H1 (cell line): ENCODE data around the gene TBC1D16.

Experiments used
- CBX8 ChIP-seq: fragments of 300-800, 300-1000 bp; sonication (generic); IDR thresholded peaks from 2 replicates; pipeline ENCODE4 v1.7.1; 2016; ENCODE audit warnings: low read depth, low read length, borderline replicate concordance
- POLR2AphosphoS5 ChIP-seq: IDR thresholded peaks from 2 replicates; pipeline ENCODE4 v1.6.1; 2011; ENCODE audit warnings: low read depth, low read length
- RFX5 ChIP-seq: IDR thresholded peaks from 2 replicates; pipeline ENCODE4 v1.6.1; 2011; ENCODE audit warnings: low read depth, low read length, improper control_type of control experiment, borderline replicate concordance
- RNF2 ChIP-seq: fragments of 200-900, 300-1000 bp; sonication (generic); IDR thresholded peaks from 2 replicates; pipeline ENCODE4 v1.7.1; 2016; ENCODE audit warnings: borderline replicate concordance, low read depth, mild to moderate bottlenecking, antibody characterized with exemption, low read length; ENCODE audit not compliant: poor library complexity, severe bottlenecking; ENCODE audit errors: missing control alignments
- TF ChIP-seq, protein P1 (sequence below): IDR thresholded peaks from 2 replicates; pipeline ENCODE4 v1.6.1; 2011; ENCODE audit warnings: low read length, improper control_type of control experiment
- TF ChIP-seq, protein P2 (sequence below), 3 experiments: IDR thresholded peaks; 1 replicate in 2 of 3; 2 replicates in 1 of 3; pipeline versions ENCODE4 v1.5.1 to v1.6.1; 2011; ENCODE audit warnings: low read length in 3 of 3, mild to moderate bottlenecking in 3 of 3, inconsistent platforms in 2 of 3, low read depth in 1 of 3, moderate library complexity in 1 of 3; ENCODE audit not compliant: insufficient read depth in 1 of 3; ENCODE audit errors: control extremely low read depth in 1 of 3

DNA sequence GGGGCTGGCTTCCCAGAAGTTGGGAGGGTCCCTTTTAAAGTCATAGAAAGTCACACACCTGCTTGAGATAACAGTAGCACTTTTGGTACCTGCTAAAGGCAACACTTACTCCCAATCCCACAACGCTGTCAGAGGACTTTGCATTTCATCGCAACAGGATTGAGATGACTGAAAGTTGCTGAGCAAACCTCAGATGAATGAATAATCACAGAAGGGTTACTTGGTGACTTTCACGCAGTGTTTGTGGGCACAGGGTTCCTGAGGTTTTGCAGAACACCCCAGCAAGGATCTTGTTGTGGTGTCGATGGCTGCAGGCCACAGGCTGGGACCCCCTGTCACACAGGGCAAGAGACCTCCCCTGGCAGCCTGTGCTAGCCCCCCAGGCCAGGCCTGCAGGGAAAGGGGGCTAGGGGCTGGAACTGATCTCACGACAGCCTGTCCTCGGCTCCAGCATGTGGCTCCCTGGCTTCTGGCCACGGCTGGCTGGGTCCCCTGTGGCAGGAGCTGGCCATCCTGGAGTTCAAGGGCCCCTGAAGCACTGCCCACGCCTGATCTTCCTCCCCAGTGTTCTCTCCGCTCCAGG lies 117.0 kb downstream of the TBC1D16 start:
- TF ChIP-seq, protein P1, sequence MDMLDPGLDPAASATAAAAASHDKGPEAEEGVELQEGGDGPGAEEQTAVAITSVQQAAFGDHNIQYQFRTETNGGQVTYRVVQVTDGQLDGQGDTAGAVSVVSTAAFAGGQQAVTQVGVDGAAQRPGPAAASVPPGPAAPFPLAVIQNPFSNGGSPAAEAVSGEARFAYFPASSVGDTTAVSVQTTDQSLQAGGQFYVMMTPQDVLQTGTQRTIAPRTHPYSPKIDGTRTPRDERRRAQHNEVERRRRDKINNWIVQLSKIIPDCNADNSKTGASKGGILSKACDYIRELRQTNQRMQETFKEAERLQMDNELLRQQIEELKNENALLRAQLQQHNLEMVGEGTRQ, result no peak
- TF ChIP-seq, protein P2, sequence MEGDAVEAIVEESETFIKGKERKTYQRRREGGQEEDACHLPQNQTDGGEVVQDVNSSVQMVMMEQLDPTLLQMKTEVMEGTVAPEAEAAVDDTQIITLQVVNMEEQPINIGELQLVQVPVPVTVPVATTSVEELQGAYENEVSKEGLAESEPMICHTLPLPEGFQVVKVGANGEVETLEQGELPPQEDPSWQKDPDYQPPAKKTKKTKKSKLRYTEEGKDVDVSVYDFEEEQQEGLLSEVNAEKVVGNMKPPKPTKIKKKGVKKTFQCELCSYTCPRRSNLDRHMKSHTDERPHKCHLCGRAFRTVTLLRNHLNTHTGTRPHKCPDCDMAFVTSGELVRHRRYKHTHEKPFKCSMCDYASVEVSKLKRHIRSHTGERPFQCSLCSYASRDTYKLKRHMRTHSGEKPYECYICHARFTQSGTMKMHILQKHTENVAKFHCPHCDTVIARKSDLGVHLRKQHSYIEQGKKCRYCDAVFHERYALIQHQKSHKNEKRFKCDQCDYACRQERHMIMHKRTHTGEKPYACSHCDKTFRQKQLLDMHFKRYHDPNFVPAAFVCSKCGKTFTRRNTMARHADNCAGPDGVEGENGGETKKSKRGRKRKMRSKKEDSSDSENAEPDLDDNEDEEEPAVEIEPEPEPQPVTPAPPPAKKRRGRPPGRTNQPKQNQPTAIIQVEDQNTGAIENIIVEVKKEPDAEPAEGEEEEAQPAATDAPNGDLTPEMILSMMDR (IDR thresholded peaks at IDR 0.05; ENCODE audit: control extremely low read depth in 1 of 3, insufficient read depth in 1 of 3, low read depth in 1 of 3, low read length in 3 of 3), result no peak
- no peak for TF ChIP-seq POLR2AphosphoS5
- no peak for TF ChIP-seq RNF2
- TF ChIP-seq CBX8, result no peak
- no peak for TF ChIP-seq RFX5
